NCI-H2196 (cell line): ENCODE measurements around the gene CAPN15.
A peak's percentile ranks its signal among the peaks of the same experiment; 100 is the strongest.

Experiments used
- DNase-seq: peaks from one replicate; lab custom pipeline; 2025; ENCODE audit not compliant: unreplicated experiment; lab: John Stamatoyannopoulos, UW

The CAPN15 gene

GRCh38 chr16:543301-544164, 16.0 kb downstream of the CAPN15 start:
- DNase-seq: no peak

GRCh38 chr16:544517-544916, 17.0 kb downstream of the CAPN15 start:
- no peak for DNase-seq

- peak; percentile 76 for DNase-seq
These were observed 19.6 kb downstream of the CAPN15 start for GRCh38 chr16:546909-547770.

GRCh38 chr16:548586-548985, 21.1 kb downstream of the CAPN15 start:
- no peak for DNase-seq

GRCh38 chr16:549544-550263, 22.2 kb downstream of the CAPN15 start:
- DNase-seq: no peak

GRCh38 chr16:551210-551609, 23.7 kb downstream of the CAPN15 start:
- no peak for DNase-seq

GRCh38 chr16:552171-552570, 24.7 kb downstream of the CAPN15 start:
- DNase-seq: no peak

- no peak for DNase-seq
These were observed 26.2 kb downstream of the CAPN15 start for GRCh38 chr16:553601-554296.

GRCh38 chr16:554297-554621, 26.7 kb downstream of the CAPN15 start:
- no peak for DNase-seq

GRCh38 chr16:554640-555365, 27.3 kb downstream of the CAPN15 start:
- DNase-seq: no peak

GRCh38 chr16:555528-556473, 28.3 kb downstream of the CAPN15 start:
- DNase-seq: no peak

- DNase-seq: no peak
These were observed 29.1 kb downstream of the CAPN15 start for GRCh38 chr16:556474-557173.

GRCh38 chr16:557463-558297, 30.2 kb downstream of the CAPN15 start:
- DNase-seq: no peak

- DNase-seq: no peak
These were observed 30.9 kb downstream of the CAPN15 start for GRCh38 chr16:558298-559020.

GRCh38 chr16:559021-559380, 31.5 kb downstream of the CAPN15 start:
- no peak for DNase-seq

GRCh38 chr16:559411-560203, 32.1 kb downstream of the CAPN15 start:
- DNase-seq: no peak
